ENCODE results near the gene DLL4. TPM values are rescaled to one million over a fixed set of nuclear protein-coding genes. Genes with fewer than 3 reads are reported as not detected.

DLL4 gene
- total and polyA plus RNA-seq, 2 donors (not counting 1 experiment from before 2014, with no cell fraction given) = 0.07 to 0.30 TPM

DNA sequence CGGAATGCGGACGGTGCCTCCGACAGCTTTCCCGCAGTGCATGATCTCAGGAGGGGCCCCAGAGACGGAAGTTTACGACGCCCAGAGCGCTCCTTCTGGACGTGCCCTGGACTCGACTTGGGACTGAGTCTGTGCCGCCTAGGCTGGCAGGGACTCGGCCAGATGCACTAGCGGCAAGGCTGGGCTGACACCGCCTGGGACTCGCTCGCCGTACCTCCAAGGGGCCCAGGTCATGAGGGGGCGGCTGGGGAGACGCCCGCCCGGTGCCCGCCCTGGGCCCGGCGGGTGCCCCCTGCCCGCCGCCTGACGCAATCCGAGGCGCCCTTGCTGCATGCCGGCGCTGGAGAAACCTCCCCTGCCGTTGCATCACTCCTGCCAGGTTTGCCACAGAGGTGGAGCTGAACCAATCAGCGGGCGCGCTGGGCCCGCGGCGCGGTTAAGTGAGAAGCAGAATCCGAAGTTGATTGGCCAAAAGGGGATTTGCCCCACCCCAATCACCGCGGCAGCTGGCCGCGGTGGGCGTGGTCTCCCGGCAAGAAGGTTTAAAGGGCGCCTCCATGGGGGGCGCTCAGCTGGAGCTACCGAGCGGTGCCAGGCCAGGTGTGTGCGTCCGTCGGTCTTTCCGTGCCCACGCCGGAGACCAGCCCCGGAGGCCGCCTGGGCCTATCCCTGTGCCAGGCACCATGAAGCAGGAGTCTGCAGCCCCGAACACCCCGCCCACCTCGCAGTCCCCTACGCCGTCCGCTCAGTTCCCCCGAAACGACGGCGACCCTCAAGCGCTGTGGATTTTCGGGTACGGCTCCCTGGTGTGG is 24.0 kb downstream of the DLL4 start, which contains the start of gene CHAC1:
Gene CHAC1 (plus strand): TSS at position 571 of the 812 bp plus-strand sequence. CDS start 113 bp downstream, at position 684.
- H3K4me1 Mint-ChIP-seq = peaks cover 18% of the 10 kb centered on the region
- H3K4me3 ChIP-seq (ENCODE audit: control extremely low read depth in 1 of 5, extremely low read depth in 1 of 5, insufficient read depth in 1 of 5, low read depth in 2 of 5, low read length in 4 of 5) = peak within 1 kb of the TSS; percentile 40 to 74 (median 64)
- WGBS (ENCODE audit: insufficient coverage) = under 1% methylated on average over 72 of the region's 72 CpGs
- H3K4me1 ChIP-seq (ENCODE audit: control insufficient read depth in 2 of 2, insufficient read depth in 2 of 2, low read length in 2 of 2) = peaks cover 9 to 14% of the 10 kb centered on the region in 2 donors
- ATAC-seq (ENCODE audit: low read depth) = peak; percentile 97
- no peaks in the 10 kb centered on the region for H3K79me2 ChIP-seq (ENCODE audit: control insufficient read depth, insufficient read depth, low read length)
- DNase-seq = peak; percentile 95
- H3K27me3 Mint-ChIP-seq = peaks cover 9% of the 10 kb centered on the region
- peak within 1 kb of the TSS in 1 of 2 donors; percentile 25 for H3K27ac ChIP-seq (ENCODE audit: low read length in 2 of 2)
- ChIA-PET POLR2A (interaction anchor here (0.8 to 2.6 kb wide), 3 partner anchors 12 to 163 kb away, joined by 3 to 20 read pairs (median 3); partner anchors contain the start of gene INO80), CTCF (interaction anchor here (0.6 to 4.7 kb wide), 10 partner anchors 11 to 632 kb away, joined by 3 to 49 read pairs (median 4); partner anchors contain the start of genes DLL4 and VPS18)
- no peaks in the 10 kb centered on the region for H4K20me1 ChIP-seq (ENCODE audit: control insufficient read depth, insufficient read depth, low read length, poor library complexity, severe bottlenecking)
- H3K9me3 ChIP-seq (ENCODE audit: control extremely low read depth in 1 of 3, control insufficient read depth in 2 of 3, insufficient read depth in 1 of 3, low read length in 2 of 3) = no peaks in the 10 kb centered on the region
- peak within 1 kb of the TSS; percentile 93 for H3K4me3 Mint-ChIP-seq
- H3K9ac ChIP-seq (ENCODE audit: low read length) = peak within 1 kb of the TSS; percentile 68
- peaks cover 0 to 14% (median 2%) of the 10 kb centered on the region in 4 experiments for H3K27me3 ChIP-seq (replicated peaks in 1 of 4; ENCODE audit: control extremely low read depth in 1 of 4, control insufficient read depth in 3 of 4, insufficient read depth in 4 of 4, low read length in 3 of 4)
- TF ChIP-seq EZH2 (IDR thresholded peaks at IDR 0.05; ENCODE audit: borderline replicate concordance, insufficient read depth, low read depth, low read length, poor library complexity, severe bottlenecking) = no peak
- TF ChIP-seq, protein P1, sequence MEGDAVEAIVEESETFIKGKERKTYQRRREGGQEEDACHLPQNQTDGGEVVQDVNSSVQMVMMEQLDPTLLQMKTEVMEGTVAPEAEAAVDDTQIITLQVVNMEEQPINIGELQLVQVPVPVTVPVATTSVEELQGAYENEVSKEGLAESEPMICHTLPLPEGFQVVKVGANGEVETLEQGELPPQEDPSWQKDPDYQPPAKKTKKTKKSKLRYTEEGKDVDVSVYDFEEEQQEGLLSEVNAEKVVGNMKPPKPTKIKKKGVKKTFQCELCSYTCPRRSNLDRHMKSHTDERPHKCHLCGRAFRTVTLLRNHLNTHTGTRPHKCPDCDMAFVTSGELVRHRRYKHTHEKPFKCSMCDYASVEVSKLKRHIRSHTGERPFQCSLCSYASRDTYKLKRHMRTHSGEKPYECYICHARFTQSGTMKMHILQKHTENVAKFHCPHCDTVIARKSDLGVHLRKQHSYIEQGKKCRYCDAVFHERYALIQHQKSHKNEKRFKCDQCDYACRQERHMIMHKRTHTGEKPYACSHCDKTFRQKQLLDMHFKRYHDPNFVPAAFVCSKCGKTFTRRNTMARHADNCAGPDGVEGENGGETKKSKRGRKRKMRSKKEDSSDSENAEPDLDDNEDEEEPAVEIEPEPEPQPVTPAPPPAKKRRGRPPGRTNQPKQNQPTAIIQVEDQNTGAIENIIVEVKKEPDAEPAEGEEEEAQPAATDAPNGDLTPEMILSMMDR (IDR thresholded peaks at IDR 0.05) = no peak
- H3K9me3 Mint-ChIP-seq (ENCODE audit: insufficient read depth) = no peaks in the 10 kb centered on the region
- H3K36me3 ChIP-seq (replicated peaks in 1 of 2; ENCODE audit: control extremely low read depth in 1 of 2, control insufficient read depth in 1 of 2, extremely low read depth in 1 of 2, insufficient read depth in 2 of 2, low read length in 1 of 2) = no peaks in the 10 kb centered on the region
- intact Hi-C loops (cut with micrococcal nuclease) = loop anchor here (1.0 to 5.0 kb wide), 5 partner anchors 11 to 278 kb away; partner anchors contain the start of genes CHP1, INO80 and VPS18
- H2AFZ ChIP-seq (ENCODE audit: insufficient read depth, low read depth, low read length, poor library complexity, severe bottlenecking) = peak within 1 kb of the TSS; percentile 92
- H3K27ac Mint-ChIP-seq = peak within 1 kb of the TSS; percentile 84
- H3K4me2 ChIP-seq (replicated peaks; ENCODE audit: low read depth, low read length, poor library complexity, severe bottlenecking) = peak within 1 kb of the TSS; percentile 97
